ENCODE results near the gene HRC.

Gene HRC

GRCh38 chr19:49106648-49107135 is 48.5 kb downstream of the HRC start:
- Histone ChIP-seq H3K56ac (ENCODE audit: low read length) (no peak overlapping the region), H3K27me3 (ENCODE audit: insufficient read depth, low read length, poor library complexity) (no peaks in the 10 kb centered on the region), H2BK5ac (ENCODE audit: low read length) (no peak overlapping the region), H3K23ac (ENCODE audit: low read length) (no peak overlapping the region), H3K18ac (ENCODE audit: low read length) (no peak overlapping the region), H3K4me3 (ENCODE audit: low read length) (no peak overlapping the region), H3K79me1 (ENCODE audit: low read length) (no peaks in the 10 kb centered on the region), H4K5ac (ENCODE audit: low read length) (no peak overlapping the region), H2AK5ac (ENCODE audit: low read length) (no peak overlapping the region), H4K8ac (ENCODE audit: low read depth, low read length) (no peak overlapping the region), H3K9ac (ENCODE audit: low read length) (no peak overlapping the region), H2BK120ac (ENCODE audit: low read depth, low read length) (no peak overlapping the region), H3K27ac (ENCODE audit: low read depth, low read length) (no peak overlapping the region), H2BK15ac (replicated peaks; ENCODE audit: low read depth) (no peak overlapping the region), H3K4ac (ENCODE audit: low read depth, low read length) (no peak overlapping the region), H3K79me2 (ENCODE audit: control insufficient read depth, insufficient read depth, low read length) (no peaks in the 10 kb centered on the region), H3K4me1 (ENCODE audit: control insufficient read depth, low read depth, low read length) (no peaks in the 10 kb centered on the region), H3K36me3 (ENCODE audit: control insufficient read depth, insufficient read depth, low read length) (peaks cover 28% of the 10 kb centered on the region), H3K4me2 (ENCODE audit: low read length) (no peak overlapping the region)
- DNase-seq = peak; percentile 71
- no CpG with 5 or more reads among the region's 12 CpGs for WGBS (ENCODE audit: extremely low coverage, insufficient coverage, low lambda C conversion rate)

- Histone ChIP-seq H2AK5ac (ENCODE audit: low read length) (no peak overlapping the region), H3K4me3 (ENCODE audit: low read length) (no peak overlapping the region), H2BK15ac (replicated peaks; ENCODE audit: low read depth) (no peak overlapping the region), H3K4ac (ENCODE audit: low read depth, low read length) (no peak overlapping the region), H3K4me2 (ENCODE audit: low read length) (no peak overlapping the region), H3K27ac (ENCODE audit: low read depth, low read length) (no peak overlapping the region), H3K4me1 (ENCODE audit: control insufficient read depth, low read depth, low read length) (no peaks in the 10 kb centered on the region), H4K8ac (ENCODE audit: low read depth, low read length) (no peak overlapping the region), H3K9ac (ENCODE audit: low read length) (no peak overlapping the region), H3K36me3 (ENCODE audit: control insufficient read depth, insufficient read depth, low read length) (peaks cover 35% of the 10 kb centered on the region), H3K23ac (ENCODE audit: low read length) (no peak overlapping the region), H3K56ac (ENCODE audit: low read length) (no peak overlapping the region), H4K5ac (ENCODE audit: low read length) (no peak overlapping the region), H3K79me2 (ENCODE audit: control insufficient read depth, insufficient read depth, low read length) (peaks cover 2% of the 10 kb centered on the region), H2BK120ac (ENCODE audit: low read depth, low read length) (no peak overlapping the region), H2BK5ac (ENCODE audit: low read length) (no peak overlapping the region), H3K79me1 (ENCODE audit: low read length) (peaks cover 7% of the 10 kb centered on the region), H3K27me3 (ENCODE audit: insufficient read depth, low read length, poor library complexity) (no peaks in the 10 kb centered on the region), H3K18ac (ENCODE audit: low read length) (no peak overlapping the region)
- no CpG with 5 or more reads among the region's 30 CpGs for WGBS (ENCODE audit: extremely low coverage, insufficient coverage, low lambda C conversion rate)
- no peak for DNase-seq
Observed at GRCh38 chr19:49104229-49104864, 50.8 kb downstream of the HRC start.

- Histone ChIP-seq H3K56ac (ENCODE audit: low read length) (no peak overlapping the region), H3K27me3 (ENCODE audit: insufficient read depth, low read length, poor library complexity) (no peaks in the 10 kb centered on the region), H3K79me1 (ENCODE audit: low read length) (peaks cover 15% of the 10 kb centered on the region), H2BK15ac (replicated peaks; ENCODE audit: low read depth) (no peak overlapping the region), H4K5ac (ENCODE audit: low read length) (no peak overlapping the region), H3K4me2 (ENCODE audit: low read length) (no peak overlapping the region), H3K23ac (ENCODE audit: low read length) (no peak overlapping the region), H3K4ac (ENCODE audit: low read depth, low read length) (no peak overlapping the region), H3K4me1 (ENCODE audit: control insufficient read depth, low read depth, low read length) (no peaks in the 10 kb centered on the region), H3K4me3 (ENCODE audit: low read length) (no peak overlapping the region), H3K18ac (ENCODE audit: low read length) (no peak overlapping the region), H3K79me2 (ENCODE audit: control insufficient read depth, insufficient read depth, low read length) (peaks cover 7% of the 10 kb centered on the region), H2BK5ac (ENCODE audit: low read length) (no peak overlapping the region), H3K9ac (ENCODE audit: low read length) (no peak overlapping the region), H2BK120ac (ENCODE audit: low read depth, low read length) (no peak overlapping the region), H3K36me3 (ENCODE audit: control insufficient read depth, insufficient read depth, low read length) (peaks cover 37% of the 10 kb centered on the region), H3K27ac (ENCODE audit: low read depth, low read length) (no peak overlapping the region), H2AK5ac (ENCODE audit: low read length) (no peak overlapping the region), H4K8ac (ENCODE audit: low read depth, low read length) (no peak overlapping the region)
- DNase-seq = no peak
- WGBS (ENCODE audit: extremely low coverage, insufficient coverage, low lambda C conversion rate) = no CpG with 5 or more reads among the region's 33 CpGs
Observed at GRCh38 chr19:49103331-49104085, 51.7 kb downstream of the HRC start.

GRCh38 chr19:49102303-49102702 is 52.9 kb downstream of the HRC start:
- H2AK5ac ChIP-seq (ENCODE audit: low read length) = no peak overlapping the region
- H2BK5ac ChIP-seq (ENCODE audit: low read length) = no peak overlapping the region
- H4K8ac ChIP-seq (ENCODE audit: low read depth, low read length) = no peak overlapping the region
- H3K23ac ChIP-seq (ENCODE audit: low read length) = no peak overlapping the region
- no peak overlapping the region for H3K4ac ChIP-seq (ENCODE audit: low read depth, low read length)
- WGBS (ENCODE audit: extremely low coverage, insufficient coverage, low lambda C conversion rate) = no CpG with 5 or more reads among the region's 12 CpGs
- H4K5ac ChIP-seq (ENCODE audit: low read length) = no peak overlapping the region
- no peak overlapping the region for H3K27ac ChIP-seq (ENCODE audit: low read depth, low read length)
- H3K27me3 ChIP-seq (ENCODE audit: insufficient read depth, low read length, poor library complexity) = no peaks in the 10 kb centered on the region
- H2BK15ac ChIP-seq (replicated peaks; ENCODE audit: low read depth) = no peak overlapping the region
- no peak overlapping the region for H3K18ac ChIP-seq (ENCODE audit: low read length)
- peaks cover 20% of the 10 kb centered on the region for H3K79me1 ChIP-seq (ENCODE audit: low read length)
- no peak overlapping the region for H3K9ac ChIP-seq (ENCODE audit: low read length)
- H3K4me1 ChIP-seq (ENCODE audit: control insufficient read depth, low read depth, low read length) = no peaks in the 10 kb centered on the region
- no peak overlapping the region for H3K56ac ChIP-seq (ENCODE audit: low read length)
- H3K79me2 ChIP-seq (ENCODE audit: control insufficient read depth, insufficient read depth, low read length) = peaks cover 12% of the 10 kb centered on the region
- H3K4me3 ChIP-seq (ENCODE audit: low read length) = no peak overlapping the region
- no peak for DNase-seq
- H3K36me3 ChIP-seq (ENCODE audit: control insufficient read depth, insufficient read depth, low read length) = peaks cover 40% of the 10 kb centered on the region
- no peak overlapping the region for H2BK120ac ChIP-seq (ENCODE audit: low read depth, low read length)
- H3K4me2 ChIP-seq (ENCODE audit: low read length) = no peak overlapping the region

Data from mesendoderm (in vitro differentiated cells).